GM21619 (cell line): ENCODE data around the gene IL19.
"Not testable (repeated sequence)": the region's sequence is repeated elsewhere in the genome, so short reads cannot be mapped to it uniquely, and the experiment has no call there.

Experiments used
- ATAC-seq: cut with Tn5 transposase; IDR thresholded peaks from one replicate; pipeline ENCODE4 v1.9.1; 2021; ENCODE audit not compliant: unreplicated experiment

Gene IL19

GRCh38 chr1:206739411-206740076 lies 31.0 kb upstream of the IL19 start:
- peak; percentile 80 for ATAC-seq

DNA sequence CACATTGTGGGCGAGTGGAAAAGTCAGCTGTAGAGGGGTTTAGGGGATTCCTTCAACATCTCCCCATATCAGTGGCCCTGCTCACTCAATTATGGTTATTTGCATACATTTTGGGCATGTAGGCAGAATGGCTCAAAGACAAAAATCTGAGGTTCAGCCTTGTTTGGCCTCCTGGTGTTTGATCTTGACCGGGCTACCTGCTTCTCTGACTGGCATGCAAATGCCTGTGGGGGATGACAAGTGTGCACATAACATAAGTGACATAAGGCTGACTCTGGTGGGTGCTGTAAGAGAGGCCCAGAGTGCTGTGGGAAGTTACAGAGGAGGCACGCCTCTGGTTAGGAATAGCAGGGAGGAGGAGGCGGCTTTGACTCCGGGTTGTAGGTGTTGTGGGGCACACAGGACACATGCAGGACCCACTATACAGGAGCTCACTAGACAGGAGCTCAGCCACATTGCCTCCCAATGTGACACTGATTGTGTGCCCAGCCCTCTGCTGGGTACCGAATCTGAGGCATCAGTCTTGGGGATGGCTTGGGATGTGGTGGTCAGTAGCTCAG lies 29.4 kb upstream of the IL19 start:
- ATAC-seq, result no peak

DNA sequence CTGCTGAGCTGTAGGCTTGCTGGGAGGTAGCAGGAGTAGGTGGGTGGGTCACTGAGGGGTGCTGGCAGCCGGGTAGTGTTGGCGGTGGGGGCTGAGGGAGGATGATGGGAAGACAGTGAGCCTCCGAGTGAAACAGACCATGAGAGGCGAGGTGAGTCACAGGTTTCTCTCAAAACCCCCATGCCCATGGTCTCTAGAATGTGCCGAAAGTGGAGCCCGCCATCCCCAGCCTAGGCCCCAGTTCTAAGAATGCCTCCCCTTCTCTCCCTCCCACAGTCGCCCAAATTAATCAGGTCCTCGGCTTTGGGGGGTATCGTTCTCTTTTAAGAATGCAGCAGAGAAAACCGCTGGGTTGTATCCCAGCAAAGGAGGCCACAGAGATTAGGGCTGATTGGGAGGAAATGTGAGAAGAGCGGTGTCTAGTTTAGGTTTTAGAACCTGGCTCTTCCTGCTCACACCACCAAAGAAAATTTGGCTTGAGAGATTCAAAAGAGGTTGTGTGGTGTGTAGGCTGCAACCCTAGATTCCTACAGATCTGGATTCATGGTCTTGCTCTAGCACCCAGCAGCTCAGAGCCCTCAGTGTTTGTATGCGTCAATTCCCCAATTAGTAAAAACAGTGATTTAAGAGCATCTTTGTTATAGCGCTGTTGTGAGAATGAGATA lies 27.7 kb upstream of the IL19 start:
- ATAC-seq, result no peak

- no peak for ATAC-seq
Measured at GRCh38 chr1:206744683-206745082, 25.9 kb upstream of the IL19 start.

- no peak for ATAC-seq
Measured at GRCh38 chr1:206745301-206745700, 25.3 kb upstream of the IL19 start.

DNA sequence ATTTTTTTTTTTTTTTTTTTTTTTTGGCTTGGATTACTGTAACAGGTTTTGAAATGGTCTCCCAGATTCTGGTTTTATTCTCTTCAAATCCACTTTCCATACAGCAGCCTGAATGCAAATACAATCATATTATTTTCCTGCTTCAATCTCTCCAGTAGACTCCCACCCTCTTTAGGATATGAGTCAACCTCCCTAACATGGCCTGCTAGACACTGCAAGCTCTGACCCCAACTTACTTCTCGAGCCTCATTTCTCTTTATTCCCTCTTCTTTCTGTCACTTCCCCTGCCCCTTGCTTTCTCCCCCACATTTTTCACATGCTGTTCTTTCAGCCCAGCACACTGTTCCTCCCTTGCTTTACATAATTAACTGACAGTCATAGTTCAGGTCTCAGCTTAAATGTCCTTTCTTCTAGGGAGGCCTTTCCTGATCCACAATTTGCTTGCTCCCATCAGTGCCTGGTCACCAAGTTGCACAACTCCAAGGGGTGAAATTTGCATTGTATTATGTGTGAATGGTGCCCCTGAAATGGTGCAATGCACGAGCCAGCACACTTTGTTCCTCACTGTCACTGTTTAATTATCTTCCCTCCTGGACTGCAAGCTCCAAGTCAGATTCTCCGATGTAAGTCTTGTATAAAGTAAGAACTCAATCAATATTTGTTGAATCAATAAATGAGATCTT lies 22.1 kb upstream of the IL19 start:
- ATAC-seq, result no peak

DNA sequence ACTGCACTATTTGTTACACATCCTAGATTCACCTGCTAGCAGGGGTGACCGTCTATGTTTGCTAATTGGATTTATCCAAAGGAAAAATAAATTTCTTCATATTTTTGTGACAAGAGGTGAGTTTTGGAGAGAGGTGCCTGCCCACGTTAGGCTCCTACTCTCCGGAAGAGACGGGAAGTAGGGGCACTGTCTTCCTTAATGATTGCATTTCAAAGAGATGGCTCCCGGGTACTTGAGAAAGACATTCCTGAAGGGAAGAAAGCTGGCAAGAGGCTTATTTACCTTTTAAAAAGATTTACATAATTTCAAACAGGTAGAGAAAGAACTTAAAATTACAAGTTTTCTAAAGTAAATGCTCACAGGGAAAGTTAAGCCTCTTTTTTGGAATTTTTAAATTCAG lies 18.7 kb upstream of the IL19 start:
- no peak for ATAC-seq

DNA sequence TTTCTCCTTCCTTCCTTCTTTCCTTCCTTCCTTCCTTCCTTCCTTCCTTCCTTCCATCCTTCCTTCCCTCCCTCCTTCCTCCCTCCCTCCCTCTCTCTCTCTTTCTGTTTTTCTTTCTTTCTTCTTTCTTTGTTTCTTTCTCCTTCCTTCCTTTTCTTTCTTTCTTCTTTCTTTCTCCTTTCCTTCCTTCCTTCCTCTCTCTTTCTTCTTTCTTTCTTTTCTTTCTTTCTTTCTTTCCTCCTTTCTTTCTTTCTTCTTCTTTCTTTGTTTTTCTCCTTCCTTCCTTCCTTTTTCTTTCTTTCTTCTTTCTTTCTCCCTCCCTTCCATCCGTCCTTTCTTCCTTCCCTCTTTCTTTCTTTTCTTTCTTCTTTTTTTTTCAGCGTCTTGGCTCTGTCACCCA lies 18.1 kb upstream of the IL19 start:
- ATAC-seq, result no peak

GRCh38 chr1:206753141-206753540 lies 17.4 kb upstream of the IL19 start:
- no peak for ATAC-seq

DNA sequence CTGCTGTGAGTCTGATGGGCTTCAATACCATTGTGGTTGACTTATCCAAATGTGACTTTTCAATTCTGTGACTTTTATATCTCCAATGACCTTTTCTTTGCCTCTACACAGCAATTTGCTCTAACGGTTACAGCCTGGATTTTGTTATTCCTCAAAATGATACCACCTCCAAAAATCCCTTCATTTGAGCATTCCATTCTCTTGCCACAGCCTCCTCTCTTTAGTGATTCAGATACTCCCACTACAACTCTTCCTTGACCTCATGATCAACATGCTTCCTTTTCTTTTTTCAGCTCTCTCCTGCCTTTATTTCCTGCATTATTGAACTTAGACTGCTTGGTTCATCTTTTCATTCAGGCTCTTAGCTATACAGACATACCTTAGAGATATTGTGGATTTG lies 16.6 kb upstream of the IL19 start:
- ATAC-seq, result no peak

GRCh38 chr1:206757524-206758266 lies 12.9 kb upstream of the IL19 start:
- ATAC-seq, result no peak

DNA sequence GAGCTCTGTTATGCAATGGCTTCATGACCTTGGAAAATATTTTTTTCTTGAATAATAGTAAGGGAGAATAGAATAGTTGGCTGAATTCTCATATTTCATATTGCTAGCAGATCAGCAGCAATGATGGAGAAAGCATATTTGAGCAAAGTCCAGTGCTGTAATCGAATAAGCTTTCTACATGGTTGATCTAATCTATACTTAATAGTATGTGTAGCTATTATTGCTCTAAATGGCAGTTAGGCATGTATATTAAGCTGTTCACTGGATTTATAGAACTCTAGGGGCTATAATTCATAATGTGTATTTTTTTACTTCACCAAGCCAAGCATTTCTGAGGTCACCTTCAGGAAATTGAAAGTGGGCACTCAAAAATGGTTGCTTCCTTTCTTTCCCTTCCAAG lies 10.0 kb upstream of the IL19 start:
- no peak for ATAC-seq

- ATAC-seq, result no peak
Measured at GRCh38 chr1:206761159-206761768, 9.3 kb upstream of the IL19 start.

DNA sequence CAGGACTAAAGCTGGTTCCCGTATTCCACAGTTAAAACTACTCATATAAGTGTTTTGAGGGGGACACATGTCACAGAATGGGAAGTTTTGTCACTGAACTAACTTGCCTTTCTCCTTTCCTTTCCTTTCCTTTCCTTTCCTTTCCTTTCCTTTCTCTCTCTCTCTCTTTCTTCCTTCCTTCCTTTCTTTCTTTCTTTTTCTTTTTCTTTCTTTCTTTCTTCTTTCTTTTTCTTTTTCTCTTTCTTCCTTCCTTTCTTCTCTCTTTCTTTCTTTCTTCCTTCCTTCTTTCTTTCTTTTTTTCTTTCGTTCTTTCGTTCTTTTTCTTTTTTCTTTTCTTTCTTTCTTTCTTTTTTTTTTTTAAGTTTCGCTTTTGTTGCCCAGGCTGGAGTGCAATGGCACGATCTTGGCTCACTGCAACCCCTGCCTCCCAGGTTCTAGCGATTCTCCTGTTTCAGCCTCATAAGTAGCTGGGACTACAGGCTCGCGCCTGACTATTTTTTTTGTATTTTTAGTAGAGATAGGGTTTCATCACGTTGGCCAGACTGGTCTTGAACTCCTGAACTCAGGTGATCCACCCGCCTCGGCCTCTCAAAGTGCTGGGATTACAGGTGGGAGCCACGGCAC lies 7.7 kb upstream of the IL19 start:
- ATAC-seq, result not testable (repeated sequence)

GRCh38 chr1:206765771-206766170 lies 4.8 kb upstream of the IL19 start:
- ATAC-seq, result not testable (repeated sequence)

- ATAC-seq, result peak; percentile 52
Measured at GRCh38 chr1:206766251-206766856, 4.2 kb upstream of the IL19 start.

- peak; percentile 1 for ATAC-seq
Measured at GRCh38 chr1:206768472-206769303, 1.9 kb upstream of the IL19 start.

- ATAC-seq, result peak; percentile 61
Measured at GRCh38 chr1:206769304-206769731, 1.3 kb upstream of the IL19 start.

DNA sequence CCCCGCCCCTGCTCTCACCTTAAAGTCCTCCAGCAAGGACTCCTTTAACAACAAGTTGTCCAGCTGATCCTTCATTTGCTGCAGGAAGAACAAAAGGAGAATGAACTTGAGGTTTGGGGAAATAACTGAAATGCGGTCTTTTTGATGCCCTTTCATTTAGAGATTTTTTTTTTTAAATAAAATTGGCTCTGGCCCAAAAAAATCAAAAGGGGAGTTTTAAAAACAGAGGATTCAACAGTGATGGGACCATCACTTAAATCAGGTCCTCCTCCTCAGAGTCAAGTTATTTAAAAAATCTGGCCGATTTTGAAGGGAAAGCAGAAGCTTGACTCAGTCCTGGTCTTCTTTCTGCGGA lies 742 bp downstream of the IL19 start:
- ATAC-seq, result no peak
